GM12878 (cell line): ENCODE results near the gene NUDT6. TPM values are rescaled to one million over a fixed set of nuclear protein-coding genes. Genes with fewer than 3 reads are reported as not detected.

Experiments used
- ATAC-seq: fragments of 200-7000 bp; cut with Tn5 transposase; 3 replicates; pipeline ENCODE4 v1.9.1; 2020; ENCODE audit warnings: mild to moderate bottlenecking, moderate library complexity
- BruUV-seq: library from RNA; stranded (reverse); fragments of 400-500 nt; replicated peaks from 2 replicates; lab custom pipeline; 2021; lab: Mats Ljungman, UMichigan
- CTCF ChIA-PET: fragments of 300-600 bp; sonication (Branson Sonifier 250); formaldehyde crosslinking; extraction: SDS; loops from one replicate; lab custom pipeline; 2021; ENCODE audit warnings: inconsistent platforms; lab: Yijun Ruan, JAX
- POLR2A ChIA-PET: fragments of 350-600 bp; formaldehyde crosslinking; extraction: SDS; loops from one replicate; lab custom pipeline; 2021; ENCODE audit warnings: inconsistent platforms; lab: Charles Lee
- RAD21 ChIA-PET: fragments of 300-600 bp; sonication (Branson Sonifier 250); formaldehyde crosslinking; loops from one replicate; lab custom pipeline; 2023; ENCODE audit warnings: antibody characterized with exemption; ENCODE audit not compliant: unreplicated experiment; lab: Charles Lee
- SMC1A ChIA-PET: fragments of 300-600 bp; sonication (Branson Sonifier 250); formaldehyde crosslinking; loops from one replicate; lab custom pipeline; 2023; ENCODE audit not compliant: unreplicated experiment, uncharacterized antibody; lab: Charles Lee
- DNase-seq: peaks from one replicate; pipeline ENCODE4 v3.0.0-alpha.2; 2011; ENCODE audit warnings: low read depth, low spot score
- FAIRE-seq: peaks from 3 replicates; lab custom pipeline; 2011; peaks lifted over from hg19 to GRCh38; lab: Jason Lieb, UNC
- H2AFZ ChIP-seq: 2 replicates; pipeline ENCODE4 v1.6.0; 2011; ENCODE audit warnings: low read depth, low read length, control low read depth; ENCODE audit not compliant: control insufficient read depth
- H3K27ac ChIP-seq: 2 replicates; pipeline ENCODE4 v1.5.1; 2011; ENCODE audit warnings: control low read depth; ENCODE audit not compliant: control insufficient read depth, insufficient read depth
- H3K27me3 ChIP-seq, 2 experiments: replicated peaks in 1 of 2; 2 replicates each; pipeline versions ENCODE4 v1.6.0 to v1.6.1; 2011; ENCODE audit warnings: low read length in 1 of 2; ENCODE audit not compliant: control insufficient read depth in 2 of 2, insufficient read depth in 2 of 2
- H3K36me3 ChIP-seq, 2 experiments: 2 replicates each; pipeline ENCODE4 v1.5.1; 2011; ENCODE audit warnings: low read length in 1 of 2; ENCODE audit not compliant: control insufficient read depth in 2 of 2, insufficient read depth in 2 of 2
- H3K4me1 ChIP-seq: 2 replicates; pipeline ENCODE4 v1.6.1; 2011; ENCODE audit warnings: mild to moderate bottlenecking, low read length, moderate library complexity, mixed read lengths; ENCODE audit not compliant: control insufficient read depth, insufficient read depth
- H3K4me2 ChIP-seq: 2 replicates; pipeline ENCODE4 v1.6.0; 2011; ENCODE audit warnings: control low read depth; ENCODE audit not compliant: control insufficient read depth, insufficient read depth
- H3K4me3 ChIP-seq: fragments of 200-600 bp; sonication (generic); 2 replicates; pipeline ENCODE4 v1.5.1; 2016
- H3K79me2 ChIP-seq: 2 replicates; pipeline ENCODE4 v1.6.0; 2011; ENCODE audit warnings: low read length; ENCODE audit not compliant: control insufficient read depth, insufficient read depth
- H3K9ac ChIP-seq: 2 replicates; pipeline ENCODE4 v1.8.0; 2011; ENCODE audit warnings: low read length, control low read depth, mixed read lengths; ENCODE audit not compliant: control insufficient read depth, insufficient read depth
- H3K9me3 ChIP-seq: replicated peaks from 3 replicates; pipeline ENCODE4 v1.5.1; 2011; ENCODE audit warnings: mild to moderate bottlenecking, low read length; ENCODE audit not compliant: control insufficient read depth, insufficient read depth
- H4K20me1 ChIP-seq: 2 replicates; pipeline ENCODE4 v1.6.0; 2011; ENCODE audit not compliant: control insufficient read depth, insufficient read depth
- CHD1 ChIP-seq: IDR thresholded peaks from 2 replicates; pipeline ENCODE4 v1.6.1; 2012; ENCODE audit warnings: low read depth, low read length, improper control_type of control experiment
- FOXK2 ChIP-seq: fragments of 450-650 bp; IDR thresholded peaks from 2 replicates; pipeline ENCODE4 v1.6.1; 2017; ENCODE audit warnings: mild to moderate bottlenecking, moderate library complexity
- MYC ChIP-seq: IDR thresholded peaks from 2 replicates; pipeline ENCODE4 v1.6.1; 2011; ENCODE audit warnings: mild to moderate bottlenecking, low read length, moderate library complexity, inconsistent platforms; ENCODE audit not compliant: insufficient read depth, insufficient replicate concordance, insufficient read length, severe bottlenecking
- NFXL1 ChIP-seq: fragments of 450-650 bp; IDR thresholded peaks from 2 replicates; pipeline ENCODE4 v1.6.1; 2017; ENCODE audit warnings: antibody characterized with exemption, mild to moderate bottlenecking, borderline replicate concordance
- PAX5 ChIP-seq: IDR thresholded peaks from 2 replicates; pipeline ENCODE4 v1.6.1; 2011; ENCODE audit warnings: low read depth, low read length, borderline replicate concordance
- RFX5 ChIP-seq: IDR thresholded peaks from 2 replicates; pipeline ENCODE4 v1.6.1; 2011; ENCODE audit warnings: low read depth, low read length, improper control_type of control experiment
- SIN3A ChIP-seq: IDR thresholded peaks from 2 replicates; pipeline ENCODE4 v1.6.1; 2012; ENCODE audit warnings: low read depth, low read length, improper control_type of control experiment
- SIX5 ChIP-seq: IDR thresholded peaks from 2 replicates; pipeline ENCODE4 v1.6.1; 2011; ENCODE audit warnings: mild to moderate bottlenecking, low read depth, low read length, moderate library complexity; ENCODE audit not compliant: severe bottlenecking
- STAT3 ChIP-seq: IDR thresholded peaks from 2 replicates; pipeline ENCODE4 v1.6.1; 2011; ENCODE audit warnings: low read depth, low read length, improper control_type of control experiment
- TAF1 ChIP-seq: IDR thresholded peaks from 2 replicates; pipeline ENCODE4 v1.6.1; 2011; ENCODE audit warnings: mild to moderate bottlenecking, low read depth, low read length, borderline replicate concordance
- WGBS: methylation state at CpG from one replicate; pipeline ENCODE4 v1.1.6; 2016; ENCODE audit warnings: low lambda C conversion rate; ENCODE audit not compliant: insufficient replicate concordance, insufficient coverage; ENCODE audit errors: missing lambda C conversion rate; 5-methylcytosine and 5-hydroxymethylcytosine counted together
- in situ Hi-C: fragments of 300-500 bp; cut with MboI; formaldehyde crosslinking; loops from 9 replicates; pipeline ENCODE4 v1.14.3; 2018; ENCODE audit warnings: mixed read lengths
- intact Hi-C: fragments of 100-400 bp; cut with micrococcal nuclease; formaldehyde crosslinking; loops from one replicate; pipeline ENCODE4 v1.14.2; 2022; ENCODE audit not compliant: unreplicated experiment
- polyA plus RNA-seq, 11 experiments: library from polyadenylated mRNA; depleted of rRNA in 4 of 11; unstranded in 6 of 11; stranded (reverse) in 5 of 11; fragments of >200 nt; fragmentation: Nextera tagmentation in 4 of 11; fragmentation: Illumina TruSeq in 1 of 11; extraction: Ambion mirVana in 4 of 11; extraction: Trizol in 1 of 11; gene quantifications; 1 replicate in 1 of 11; 2 replicates in 10 of 11; pipeline versions ENCODE4 v1.2.1 to v1.2.3, GENCODE V29; 2011 to 2016; ENCODE audit warnings: inconsistent platforms in 2 of 11, missing spikeins in 2 of 11, low read depth in 1 of 11
- total RNA-seq, 4 experiments: library from RNA; depleted of rRNA in 3 of 4; stranded (reverse); fragments of >200 nt in 3 of 4; fragmentation: Illumina TruSeq in 1 of 4; extraction: Trizol in 1 of 4; gene quantifications; 2 replicates each; pipeline versions ENCODE4 v1.2.1 to v1.2.3, GENCODE V29; 2013 to 2021
- TF ChIP-seq, protein P1 (sequence below): fragments of 450-650 bp; IDR thresholded peaks from 2 replicates; pipeline ENCODE4 v1.6.1; 2018; ENCODE audit warnings: borderline replicate concordance, mild to moderate bottlenecking; ENCODE audit not compliant: partially characterized antibody
- TF ChIP-seq, protein P2 (sequence below): IDR thresholded peaks from 2 replicates; pipeline ENCODE4 v1.6.1; 2012; ENCODE audit warnings: low read depth, low read length, improper control_type of control experiment
- TF ChIP-seq, protein P3 (sequence below): fragments of 150-350 bp; IDR thresholded peaks from 2 replicates; pipeline ENCODE4 v1.6.1; 2014; ENCODE audit warnings: mild to moderate bottlenecking, low read depth, low read length
- TF ChIP-seq, protein P4 (sequence below): fragments of 450-650 bp; formaldehyde crosslinking; IDR thresholded peaks from 2 replicates; pipeline ENCODE4 v1.5.0; 2022; ENCODE audit warnings: mild to moderate bottlenecking, missing genetic modification characterization
- TF ChIP-seq, protein P5 (sequence below): IDR thresholded peaks from 2 replicates; pipeline ENCODE4 v1.6.1; 2011; ENCODE audit warnings: low read depth, mild to moderate bottlenecking, low read length, moderate library complexity, borderline replicate concordance; ENCODE audit errors: extremely low read depth

NUDT6 gene
- total and polyA plus RNA-seq, 10 of the 15 experiments (the other 5 are each of a cell fraction or from before 2014, with no cell fraction given), result 3.9 to 12.4 (median 6.8) TPM

DNA sequence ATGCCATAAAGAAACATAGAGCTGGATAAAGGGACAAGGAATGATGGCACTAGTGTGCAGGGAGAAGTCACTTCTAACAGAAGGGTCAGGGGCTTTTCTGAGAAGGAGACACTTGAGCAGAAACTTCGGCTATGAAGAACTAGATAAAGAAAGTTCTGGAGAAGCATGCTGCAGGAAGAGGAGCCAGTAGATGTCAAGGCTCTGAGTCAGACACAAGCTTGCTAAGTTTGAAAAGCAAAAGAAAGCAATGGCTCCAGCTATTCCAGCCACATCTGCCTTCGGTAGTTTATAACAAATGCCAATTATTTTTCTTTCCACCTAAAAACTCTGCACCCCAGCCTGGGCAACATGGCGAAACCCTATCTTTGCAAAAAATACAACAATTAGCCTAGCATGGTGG lies 7.5 kb downstream of the NUDT6 start:
- no peak overlapping the region for H2AFZ ChIP-seq
- no peak overlapping the region for H3K9ac ChIP-seq
- no peaks in the 10 kb centered on the region for H3K9me3 ChIP-seq
- H3K4me3 ChIP-seq, result no peak overlapping the region
- H3K27ac ChIP-seq, result no peak overlapping the region
- SMC1A ChIA-PET, result interaction anchor here (1.0 to 6.6 kb wide), 13 partner anchors 9 to 204 kb away, joined by 3 to 73 read pairs (median 4); partner anchors contain the start of gene BBS12
- BruUV-seq, result no TSS peak
- H3K4me2 ChIP-seq, result no peak overlapping the region
- 77% methylated on average over 3 of the region's 3 CpGs for WGBS
- H3K4me1 ChIP-seq, result no peaks in the 10 kb centered on the region
- intact Hi-C loops, result loop anchor here (1.0 to 5.0 kb wide), 2 partner anchors 157 to 313 kb away; no protein-coding TSS in a partner anchor
- no peak for FAIRE-seq
- H3K79me2 ChIP-seq, result no peaks in the 10 kb centered on the region
- no peak for ATAC-seq
- in situ Hi-C loops, result loop anchor here (10.0 kb wide), 1 partner anchor 310 kb away; no protein-coding TSS in a partner anchor
- no peak for DNase-seq
- POLR2A ChIA-PET, result no interaction called here
- H3K36me3 ChIP-seq, result no peaks in the 10 kb centered on the region
- RAD21 ChIA-PET, result interaction anchor here (0.9 to 3.5 kb wide), 11 partner anchors 15 to 312 kb away, joined by 3 to 34 read pairs (median 5); partner anchors contain the start of gene BBS12
- H3K27me3 ChIP-seq, result no peaks in the 10 kb centered on the region
- CTCF ChIA-PET, result interaction anchor here (0.9 to 7.0 kb wide), 29 partner anchors 8 to 1014 kb away, joined by 3 to 124 read pairs (median 4); partner anchors contain the start of genes BBS12 and NUDT6
- no peaks in the 10 kb centered on the region for H4K20me1 ChIP-seq
- TF ChIP-seq, protein P1, sequence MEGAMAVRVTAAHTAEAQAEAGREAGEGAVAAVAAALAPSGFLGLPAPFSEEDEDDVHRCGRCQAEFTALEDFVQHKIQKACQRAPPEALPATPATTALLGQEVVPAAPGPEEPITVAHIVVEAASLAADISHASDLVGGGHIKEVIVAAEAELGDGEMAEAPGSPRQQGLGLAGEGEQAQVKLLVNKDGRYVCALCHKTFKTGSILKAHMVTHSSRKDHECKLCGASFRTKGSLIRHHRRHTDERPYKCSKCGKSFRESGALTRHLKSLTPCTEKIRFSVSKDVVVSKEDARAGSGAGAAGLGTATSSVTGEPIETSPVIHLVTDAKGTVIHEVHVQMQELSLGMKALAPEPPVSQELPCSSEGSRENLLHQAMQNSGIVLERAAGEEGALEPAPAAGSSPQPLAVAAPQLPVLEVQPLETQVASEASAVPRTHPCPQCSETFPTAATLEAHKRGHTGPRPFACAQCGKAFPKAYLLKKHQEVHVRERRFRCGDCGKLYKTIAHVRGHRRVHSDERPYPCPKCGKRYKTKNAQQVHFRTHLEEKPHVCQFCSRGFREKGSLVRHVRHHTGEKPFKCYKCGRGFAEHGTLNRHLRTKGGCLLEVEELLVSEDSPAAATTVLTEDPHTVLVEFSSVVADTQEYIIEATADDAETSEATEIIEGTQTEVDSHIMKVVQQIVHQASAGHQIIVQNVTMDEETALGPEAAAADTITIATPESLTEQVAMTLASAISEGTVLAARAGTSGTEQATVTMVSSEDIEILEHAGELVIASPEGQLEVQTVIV, result no peak
- TF ChIP-seq, protein P2, sequence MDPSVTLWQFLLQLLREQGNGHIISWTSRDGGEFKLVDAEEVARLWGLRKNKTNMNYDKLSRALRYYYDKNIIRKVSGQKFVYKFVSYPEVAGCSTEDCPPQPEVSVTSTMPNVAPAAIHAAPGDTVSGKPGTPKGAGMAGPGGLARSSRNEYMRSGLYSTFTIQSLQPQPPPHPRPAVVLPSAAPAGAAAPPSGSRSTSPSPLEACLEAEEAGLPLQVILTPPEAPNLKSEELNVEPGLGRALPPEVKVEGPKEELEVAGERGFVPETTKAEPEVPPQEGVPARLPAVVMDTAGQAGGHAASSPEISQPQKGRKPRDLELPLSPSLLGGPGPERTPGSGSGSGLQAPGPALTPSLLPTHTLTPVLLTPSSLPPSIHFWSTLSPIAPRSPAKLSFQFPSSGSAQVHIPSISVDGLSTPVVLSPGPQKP, result no peak
- TF ChIP-seq, protein P3, sequence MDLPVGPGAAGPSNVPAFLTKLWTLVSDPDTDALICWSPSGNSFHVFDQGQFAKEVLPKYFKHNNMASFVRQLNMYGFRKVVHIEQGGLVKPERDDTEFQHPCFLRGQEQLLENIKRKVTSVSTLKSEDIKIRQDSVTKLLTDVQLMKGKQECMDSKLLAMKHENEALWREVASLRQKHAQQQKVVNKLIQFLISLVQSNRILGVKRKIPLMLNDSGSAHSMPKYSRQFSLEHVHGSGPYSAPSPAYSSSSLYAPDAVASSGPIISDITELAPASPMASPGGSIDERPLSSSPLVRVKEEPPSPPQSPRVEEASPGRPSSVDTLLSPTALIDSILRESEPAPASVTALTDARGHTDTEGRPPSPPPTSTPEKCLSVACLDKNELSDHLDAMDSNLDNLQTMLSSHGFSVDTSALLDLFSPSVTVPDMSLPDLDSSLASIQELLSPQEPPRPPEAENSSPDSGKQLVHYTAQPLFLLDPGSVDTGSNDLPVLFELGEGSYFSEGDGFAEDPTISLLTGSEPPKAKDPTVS, result no peak
- TF ChIP-seq FOXK2, result no peak
- no peak for TF ChIP-seq NFXL1
- no peak for TF ChIP-seq CHD1
- TF ChIP-seq SIX5, result no peak
- TF ChIP-seq MYC, result no peak
- no peak for TF ChIP-seq TAF1
- no peak for TF ChIP-seq RFX5
- no peak for TF ChIP-seq SIN3A
- TF ChIP-seq PAX5, result no peak
- TF ChIP-seq, protein P4, sequence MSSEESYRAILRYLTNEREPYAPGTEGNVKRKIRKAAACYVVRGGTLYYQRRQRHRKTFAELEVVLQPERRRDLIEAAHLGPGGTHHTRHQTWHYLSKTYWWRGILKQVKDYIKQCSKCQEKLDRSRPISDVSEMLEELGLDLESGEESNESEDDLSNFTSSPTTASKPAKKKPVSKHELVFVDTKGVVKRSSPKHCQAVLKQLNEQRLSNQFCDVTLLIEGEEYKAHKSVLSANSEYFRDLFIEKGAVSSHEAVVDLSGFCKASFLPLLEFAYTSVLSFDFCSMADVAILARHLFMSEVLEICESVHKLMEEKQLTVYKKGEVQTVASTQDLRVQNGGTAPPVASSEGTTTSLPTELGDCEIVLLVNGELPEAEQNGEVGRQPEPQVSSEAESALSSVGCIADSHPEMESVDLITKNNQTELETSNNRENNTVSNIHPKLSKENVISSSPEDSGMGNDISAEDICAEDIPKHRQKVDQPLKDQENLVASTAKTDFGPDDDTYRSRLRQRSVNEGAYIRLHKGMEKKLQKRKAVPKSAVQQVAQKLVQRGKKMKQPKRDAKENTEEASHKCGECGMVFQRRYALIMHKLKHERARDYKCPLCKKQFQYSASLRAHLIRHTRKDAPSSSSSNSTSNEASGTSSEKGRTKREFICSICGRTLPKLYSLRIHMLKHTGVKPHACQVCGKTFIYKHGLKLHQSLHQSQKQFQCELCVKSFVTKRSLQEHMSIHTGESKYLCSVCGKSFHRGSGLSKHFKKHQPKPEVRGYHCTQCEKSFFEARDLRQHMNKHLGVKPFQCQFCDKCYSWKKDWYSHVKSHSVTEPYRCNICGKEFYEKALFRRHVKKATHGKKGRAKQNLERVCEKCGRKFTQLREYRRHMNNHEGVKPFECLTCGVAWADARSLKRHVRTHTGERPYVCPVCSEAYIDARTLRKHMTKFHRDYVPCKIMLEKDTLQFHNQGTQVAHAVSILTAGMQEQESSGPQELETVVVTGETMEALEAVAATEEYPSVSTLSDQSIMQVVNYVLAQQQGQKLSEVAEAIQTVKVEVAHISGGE (CRISPR knock-in tag), result no peak
- TF ChIP-seq STAT3, result no peak
- TF ChIP-seq, protein P5, sequence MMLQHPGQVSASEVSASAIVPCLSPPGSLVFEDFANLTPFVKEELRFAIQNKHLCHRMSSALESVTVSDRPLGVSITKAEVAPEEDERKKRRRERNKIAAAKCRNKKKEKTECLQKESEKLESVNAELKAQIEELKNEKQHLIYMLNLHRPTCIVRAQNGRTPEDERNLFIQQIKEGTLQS, result no peak
